Bone marrow (tissue), 2 donors: Measurements from ENCODE around the gene RNF223.
A peak's percentile ranks its signal among the peaks of the same experiment; 100 is the strongest.
"Not testable (repeated sequence)": the region's sequence is repeated elsewhere in the genome, so short reads cannot be mapped to it uniquely, and the experiment has no call there.

Source experiments
- DNase-seq, 2 donors: peaks; one replicate each; lab custom pipeline; 2025; lab: John Stamatoyannopoulos, UW

RNF223 gene

DNA sequence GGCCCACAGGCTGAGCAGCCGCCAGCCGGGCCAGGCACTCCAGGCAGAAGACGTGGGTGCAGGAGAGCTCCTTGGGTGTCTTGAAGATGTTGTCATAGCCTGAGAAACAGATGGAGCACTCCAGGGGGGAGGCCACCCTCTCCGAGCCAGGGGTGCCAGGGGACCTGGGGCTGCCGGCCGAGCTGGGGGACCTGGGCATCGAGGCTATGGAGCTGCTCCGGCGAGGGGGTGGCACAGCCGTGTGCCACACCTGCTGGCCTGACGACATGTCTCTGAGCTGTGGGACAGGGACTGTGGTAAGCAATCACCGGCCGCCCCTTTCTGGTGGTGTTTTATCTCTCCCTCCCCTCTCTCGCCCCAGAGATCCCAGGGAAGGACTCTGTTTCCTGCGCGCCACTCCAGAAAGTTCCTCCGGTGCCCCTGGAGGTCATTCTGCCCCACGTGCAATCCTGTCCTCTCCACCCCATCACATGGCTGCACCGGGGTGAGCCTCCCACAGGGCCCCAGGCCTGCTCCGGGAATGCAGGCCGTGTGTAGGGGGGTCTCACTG lies 1.7 kb downstream of the RNF223 start:
- DNase-seq, result no peak

DNA sequence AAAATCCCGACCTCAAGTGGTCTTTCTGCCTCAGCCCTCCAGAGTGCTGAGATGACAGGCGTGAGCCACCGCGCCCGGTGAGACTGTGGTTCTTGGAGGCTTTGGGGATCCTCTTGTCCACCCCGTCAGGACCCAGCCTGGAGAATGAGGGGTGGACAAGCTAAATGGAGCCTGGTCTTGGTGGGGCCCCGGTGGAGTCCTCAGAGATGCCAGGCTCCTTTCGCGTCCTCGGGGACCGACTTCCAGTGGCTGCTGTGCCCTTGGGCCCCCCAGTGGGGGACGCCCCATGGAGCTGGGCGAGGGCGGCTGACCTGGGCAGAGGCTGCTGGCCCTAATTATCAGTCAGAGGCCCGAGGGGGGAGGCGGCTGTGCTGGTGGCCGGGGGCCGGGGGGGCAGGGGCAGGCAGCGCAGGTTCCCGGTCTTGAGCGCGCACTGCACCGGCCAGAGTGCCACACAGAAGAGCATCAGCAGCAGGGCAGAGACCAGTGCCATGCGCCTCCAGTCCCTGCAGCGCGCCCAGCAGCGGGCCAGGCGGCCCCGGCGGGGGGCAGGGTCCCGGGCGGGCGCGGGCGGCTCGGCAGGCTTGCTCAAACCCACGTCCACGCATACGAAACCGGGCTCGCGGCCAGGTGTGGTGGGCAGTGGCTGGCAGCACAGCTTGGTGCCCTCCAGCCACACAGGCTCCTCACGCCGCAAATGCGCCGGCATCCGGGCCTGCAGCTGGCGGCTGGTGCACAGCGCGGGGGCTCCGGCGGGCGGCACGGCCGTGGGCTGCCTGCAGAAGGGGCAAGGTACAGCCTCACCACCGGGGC lies 2.4 kb downstream of the RNF223 start:
- DNase-seq, result no peak

DNA sequence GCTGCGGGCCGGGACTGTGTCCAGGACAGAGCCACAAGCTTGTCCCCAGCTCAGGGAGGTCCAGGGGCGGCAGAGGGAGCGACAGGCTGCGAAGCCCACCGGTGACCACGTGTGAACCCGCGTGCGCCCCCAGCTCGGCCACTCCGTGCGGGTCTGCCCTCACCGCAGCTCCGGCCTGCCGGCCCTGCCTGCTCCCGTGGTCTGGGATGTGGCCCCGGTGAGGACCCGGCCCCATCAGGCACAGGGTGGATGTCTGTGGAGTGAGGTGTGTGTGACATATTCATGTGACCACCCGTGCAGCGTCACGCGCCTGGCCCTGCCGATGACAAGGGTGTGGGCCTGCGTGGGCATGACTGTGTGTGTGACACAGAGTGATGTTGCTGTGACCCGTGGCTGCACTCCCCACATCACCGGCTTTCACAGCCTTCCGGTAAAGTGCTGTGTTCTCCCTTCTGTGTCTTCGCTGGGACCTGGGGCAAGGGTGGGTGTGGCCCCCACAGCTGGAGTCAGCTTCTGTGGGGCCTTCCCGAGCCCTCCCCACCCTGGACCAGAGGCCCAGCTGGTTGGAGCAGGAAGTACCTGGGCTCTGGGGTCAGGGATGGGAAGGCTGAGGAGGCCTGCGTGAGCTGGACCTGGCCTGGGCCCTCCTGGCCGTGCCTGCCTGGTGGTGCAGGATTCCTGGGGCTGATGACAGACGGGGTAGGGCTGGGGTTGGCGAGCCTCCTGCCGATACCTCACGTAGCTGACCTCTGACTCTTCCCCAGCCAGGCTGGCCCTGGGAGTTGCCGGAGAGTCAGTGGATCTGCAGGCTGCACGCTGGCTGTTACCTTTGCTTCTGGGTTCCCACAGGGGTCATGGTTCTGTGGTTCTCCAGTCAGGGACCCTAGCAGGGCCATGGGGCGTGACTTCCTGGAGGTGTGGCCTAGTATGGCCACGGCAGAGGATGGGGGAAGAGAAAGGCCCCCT lies 4.1 kb downstream of the RNF223 start:
- peak in 1 of 2 donors; percentile 22 for DNase-seq

DNA sequence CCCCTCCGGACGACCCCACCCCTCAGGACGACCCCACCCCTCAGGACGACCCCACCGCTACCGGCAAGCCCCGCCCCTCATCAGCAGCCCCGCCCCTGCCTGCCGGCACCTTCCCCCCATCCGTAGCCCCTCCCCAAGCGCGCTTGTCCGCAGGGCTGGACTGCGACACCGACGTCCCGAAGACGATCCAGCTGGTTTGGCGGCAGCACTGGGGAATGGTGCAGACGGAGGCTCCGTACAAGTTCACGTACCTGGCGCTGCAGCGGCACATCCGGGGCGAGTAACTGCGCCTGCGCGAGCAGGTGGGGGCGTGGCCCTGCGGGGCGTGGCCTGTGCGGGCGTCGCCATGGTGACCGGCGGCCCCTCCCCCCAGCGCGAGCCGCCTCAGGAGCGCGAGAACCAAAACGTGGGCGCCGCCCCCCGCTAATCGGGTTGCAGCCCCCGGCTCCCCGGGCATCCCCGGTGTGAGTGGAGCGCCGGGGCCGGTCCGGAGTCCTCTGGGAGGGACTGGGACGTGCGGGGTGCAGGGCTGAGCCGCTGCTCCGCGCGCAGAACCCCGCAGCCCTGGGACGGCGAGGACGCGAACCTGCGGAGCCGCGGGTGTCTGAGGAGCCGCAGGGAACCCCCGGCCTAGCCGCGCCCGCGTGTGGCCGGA lies 4.9 kb downstream of the RNF223 start:
- peak in 1 of 2 donors; percentile 53 for DNase-seq

DNA sequence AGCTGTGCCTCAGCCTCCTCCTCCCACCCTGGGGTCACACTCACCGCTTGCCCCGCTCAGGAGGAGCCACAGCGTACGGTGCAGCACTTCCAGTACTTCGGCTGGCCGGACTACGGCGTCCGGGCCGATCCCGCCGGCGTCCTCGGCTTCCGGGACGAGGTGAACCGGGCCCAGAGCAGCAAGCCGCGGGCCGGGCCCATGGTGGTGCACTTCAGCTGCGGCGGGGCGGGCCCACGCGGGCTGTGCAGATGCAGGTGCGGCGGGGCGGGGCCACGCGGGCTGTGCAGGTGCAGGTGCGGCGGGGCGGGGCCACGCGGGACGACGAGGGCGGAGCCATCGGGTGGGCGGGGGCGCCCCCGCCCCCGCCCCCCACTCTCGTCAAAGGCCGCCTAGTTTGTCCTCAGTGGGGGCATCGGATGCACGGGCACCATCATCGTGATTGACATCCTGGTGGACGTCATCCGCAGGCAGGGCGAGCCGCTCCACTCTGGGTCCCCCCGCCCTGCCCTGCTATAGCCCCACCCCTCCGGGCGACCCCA lies 5.5 kb downstream of the RNF223 start:
- no peak for DNase-seq

DNA sequence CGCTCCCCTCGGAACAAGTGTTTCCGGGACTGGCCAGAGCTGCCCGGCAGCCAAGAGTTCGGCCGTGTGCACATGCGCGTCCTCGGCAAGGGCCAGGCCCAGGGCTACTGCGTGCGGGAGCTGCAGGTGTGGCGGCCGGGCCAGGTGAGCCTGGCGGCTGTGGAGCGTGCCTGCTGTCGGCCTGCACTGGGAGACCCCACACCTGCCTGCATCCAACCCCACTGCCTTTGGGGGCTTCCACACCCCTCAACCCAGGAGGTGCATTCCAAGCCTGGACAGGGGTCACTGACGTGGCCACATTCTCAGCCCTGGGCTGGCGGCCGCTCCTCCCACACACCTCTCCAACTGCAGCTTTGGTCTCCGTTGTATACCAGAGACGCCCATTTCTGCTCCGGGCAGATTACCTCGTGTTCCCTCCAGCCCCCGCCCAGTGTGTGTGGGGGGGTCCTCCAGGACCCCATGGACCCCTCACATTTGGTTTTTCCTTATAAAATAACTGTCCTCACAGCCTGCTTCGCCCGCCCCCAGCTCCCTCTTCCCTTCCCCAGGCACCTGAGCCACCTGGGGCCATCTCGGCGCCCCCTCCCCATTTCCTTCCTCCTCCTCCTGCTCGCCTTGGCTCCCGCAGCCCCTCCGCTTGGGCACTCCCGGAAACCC lies 6.1 kb downstream of the RNF223 start:
- DNase-seq, result no peak

DNA sequence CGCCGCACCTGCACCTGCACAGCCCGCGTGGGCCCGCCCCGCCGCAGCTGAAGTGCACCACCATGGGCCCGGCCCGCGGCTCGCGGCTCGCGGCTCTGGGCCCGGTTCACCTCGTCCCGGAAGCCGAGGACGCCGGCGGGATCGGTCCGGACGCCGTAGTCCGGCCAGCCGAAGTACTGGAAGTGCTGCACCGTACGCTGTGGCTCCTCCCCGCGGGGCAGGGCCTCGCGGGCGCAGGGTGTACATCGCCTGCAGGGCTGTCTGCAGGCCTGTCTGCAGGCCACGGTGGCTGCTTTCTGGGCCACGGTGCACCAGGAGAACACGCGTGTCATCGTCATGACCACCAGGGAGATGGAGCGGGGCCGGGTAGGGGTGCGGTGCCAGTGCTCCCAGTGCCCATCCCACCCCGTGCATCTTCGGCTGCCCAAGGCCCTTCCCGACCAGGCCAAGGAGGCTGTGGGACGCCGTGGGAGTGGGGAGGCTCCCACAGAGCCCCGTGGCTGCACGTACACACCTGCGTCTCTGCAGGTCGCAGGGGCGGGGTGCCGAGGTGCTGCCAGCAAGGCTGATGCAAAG lies 6.7 kb downstream of the RNF223 start:
- DNase-seq, result no peak

DNA sequence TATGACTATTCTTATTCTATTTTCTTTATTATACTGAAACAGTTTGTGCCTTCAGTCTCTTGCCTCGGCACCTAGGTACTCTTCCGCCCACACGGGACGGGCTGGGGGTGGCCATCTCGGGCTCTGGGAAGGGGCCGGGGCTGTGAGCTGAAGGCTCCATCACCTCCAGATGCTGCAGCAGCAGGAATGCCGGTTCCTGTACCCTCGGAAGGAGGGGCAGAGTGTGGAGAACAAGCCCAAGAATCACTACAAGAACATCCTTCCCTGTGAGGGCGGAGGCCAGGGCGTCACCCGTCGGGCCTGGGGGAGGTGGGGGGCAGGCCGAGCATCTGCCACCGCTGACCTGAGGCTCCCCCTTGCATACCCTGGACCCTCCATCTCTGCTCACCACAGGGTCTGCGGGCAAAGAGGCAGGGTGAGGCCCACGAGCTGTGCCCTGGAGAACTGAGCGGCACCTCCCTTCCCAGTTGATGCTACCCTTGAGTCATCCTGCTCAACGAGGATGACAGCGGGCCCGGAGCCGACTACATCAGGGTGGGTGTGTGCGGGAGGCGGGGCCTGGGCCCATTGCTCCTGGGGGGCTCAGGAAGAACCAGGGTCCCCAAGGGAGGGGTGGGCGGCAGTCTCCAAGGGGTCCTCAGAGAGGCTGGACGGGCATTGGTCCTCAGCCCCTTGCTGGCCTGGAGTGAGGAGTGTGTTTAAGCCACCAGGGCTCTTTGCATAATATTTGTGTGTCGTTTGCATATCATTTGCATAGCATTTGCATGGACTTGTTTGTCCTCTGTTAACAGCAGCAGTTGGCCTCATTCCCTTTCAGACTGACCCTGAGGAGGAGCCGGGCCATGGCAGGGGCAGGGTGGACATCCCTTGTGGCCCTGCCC lies 7.5 kb downstream of the RNF223 start:
- DNase-seq, result peak in 1 of 2 donors; percentile 26

DNA sequence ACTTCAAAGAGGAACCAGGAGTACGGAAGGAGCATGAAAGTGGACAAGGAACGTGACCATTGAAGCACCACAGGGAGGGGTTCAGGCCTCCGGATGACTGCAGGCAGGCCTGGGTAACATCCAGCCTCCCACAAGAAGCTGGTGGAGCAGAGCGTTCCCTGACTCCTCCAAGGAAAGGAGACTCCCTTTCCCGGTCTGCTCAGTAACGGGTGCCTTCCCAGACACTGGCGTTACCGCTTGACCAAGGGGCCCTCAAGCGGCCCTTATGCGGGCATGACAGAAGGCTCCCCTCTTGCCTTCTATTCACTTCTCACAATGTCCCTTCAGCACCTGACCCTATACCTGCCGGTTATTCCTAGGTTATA lies 8.2 kb downstream of the RNF223 start:
- not testable (repeated sequence) for DNase-seq

DNA sequence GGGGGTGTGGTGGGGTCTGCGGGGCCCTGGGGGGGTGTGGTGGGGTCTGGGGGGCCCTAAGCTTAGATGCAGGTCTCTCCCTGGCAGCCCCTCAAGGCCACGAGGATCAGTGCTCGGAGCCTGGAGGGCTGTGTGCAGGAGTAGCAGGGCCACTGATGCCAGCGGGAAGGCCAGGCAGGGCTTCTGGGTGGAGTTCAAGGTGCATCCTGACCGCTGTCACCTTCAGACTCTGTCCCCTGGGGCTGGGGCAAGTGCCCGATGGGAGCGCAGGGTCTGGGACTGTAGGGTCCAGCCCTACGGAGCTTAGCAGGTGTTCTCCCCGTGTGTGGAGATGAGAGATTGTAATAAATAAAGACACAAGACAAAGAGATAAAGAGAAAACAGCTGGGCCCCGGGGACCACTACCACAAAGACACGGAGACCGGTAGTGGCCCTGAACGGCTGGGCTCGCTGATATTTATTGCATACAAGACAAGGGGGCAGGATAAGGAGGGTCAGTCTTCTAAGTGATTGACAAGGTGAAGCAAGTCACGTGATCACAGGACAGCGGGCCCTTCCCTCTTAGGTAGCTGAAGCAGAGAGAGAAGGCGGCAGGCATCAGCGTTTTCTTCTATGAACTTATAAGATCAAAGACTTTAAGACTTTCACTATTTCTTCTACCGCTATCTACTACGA lies 8.7 kb downstream of the RNF223 start:
- no peak for DNase-seq

DNA sequence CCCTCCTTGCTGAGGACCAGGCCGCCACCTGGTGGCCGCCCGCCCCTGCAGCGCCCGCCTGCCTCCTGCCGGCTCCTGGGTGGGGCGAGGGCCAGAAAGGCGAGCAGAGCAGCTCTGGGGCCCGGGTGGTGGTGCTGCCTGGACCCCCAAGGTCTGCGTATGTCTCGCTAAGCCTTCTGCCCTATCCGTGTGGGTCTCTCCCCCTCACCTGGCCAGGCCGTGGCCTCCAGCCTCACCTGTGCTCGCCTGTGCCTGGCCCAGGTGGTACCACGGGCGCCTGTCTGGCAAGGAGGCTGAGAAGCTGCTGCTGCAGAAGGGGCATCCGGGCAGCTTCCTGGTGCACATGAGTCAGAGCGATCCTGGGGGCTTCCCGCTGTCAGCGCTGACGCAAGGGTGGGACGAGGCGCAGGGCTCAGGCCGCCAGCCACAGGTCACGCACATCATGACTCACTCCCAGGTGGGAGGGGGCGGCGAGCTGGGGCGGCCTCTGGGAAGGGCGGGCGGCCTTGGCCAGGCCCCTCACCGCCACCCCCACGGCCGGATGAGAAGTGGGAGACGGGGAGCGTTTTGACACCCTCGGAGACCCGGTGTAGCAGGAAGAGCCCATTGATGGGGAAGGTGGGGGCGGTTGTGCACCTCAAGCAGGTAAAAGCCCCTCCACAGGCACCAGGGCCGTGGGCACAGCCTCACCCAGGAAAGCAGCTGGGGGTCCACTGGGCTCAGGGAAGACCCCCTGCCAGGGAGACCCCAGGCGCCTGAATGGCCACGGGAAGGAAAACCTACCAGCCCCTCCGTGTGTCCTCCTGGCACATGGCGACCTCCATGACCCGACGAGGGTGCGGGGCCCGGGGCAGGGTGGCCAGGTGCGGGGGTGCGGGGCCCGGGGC lies 9.9 kb downstream of the RNF223 start:
- DNase-seq, result peak; percentile 89 to 94

DNA sequence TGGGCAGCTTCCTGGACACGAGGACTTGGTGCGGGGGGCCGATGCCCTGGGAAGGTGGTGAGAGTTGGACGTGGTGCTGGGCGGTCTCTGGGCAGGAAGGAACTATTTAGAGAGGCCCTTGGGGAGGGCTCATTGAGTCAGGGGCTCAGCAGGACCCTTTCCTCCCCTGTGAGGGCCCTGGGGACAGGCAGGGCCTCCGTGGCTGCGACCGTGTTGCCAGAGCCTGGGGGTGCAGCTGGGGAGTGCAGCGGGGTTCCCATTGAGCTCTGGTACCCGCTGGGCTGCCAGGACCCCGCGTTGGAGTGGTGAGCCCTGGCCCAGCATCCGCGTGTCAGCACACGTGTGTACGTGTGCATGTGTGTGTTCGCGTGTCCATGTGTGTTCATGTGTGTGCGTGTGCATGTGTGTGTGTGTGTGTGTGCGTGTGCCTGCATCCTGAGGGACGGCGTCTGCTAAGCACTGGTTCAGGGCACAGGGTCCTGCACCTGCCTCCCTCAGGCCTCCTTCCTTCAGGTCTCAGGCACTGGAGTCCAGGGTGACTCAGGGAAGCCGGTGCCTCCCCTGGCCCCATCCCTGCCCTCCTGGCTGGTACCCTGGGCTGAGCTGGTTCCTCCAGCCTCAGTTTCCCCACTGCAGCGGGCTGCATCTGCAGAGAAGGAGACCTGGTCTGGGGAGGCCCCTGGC lies 10.7 kb downstream of the RNF223 start:
- no peak for DNase-seq

DNA sequence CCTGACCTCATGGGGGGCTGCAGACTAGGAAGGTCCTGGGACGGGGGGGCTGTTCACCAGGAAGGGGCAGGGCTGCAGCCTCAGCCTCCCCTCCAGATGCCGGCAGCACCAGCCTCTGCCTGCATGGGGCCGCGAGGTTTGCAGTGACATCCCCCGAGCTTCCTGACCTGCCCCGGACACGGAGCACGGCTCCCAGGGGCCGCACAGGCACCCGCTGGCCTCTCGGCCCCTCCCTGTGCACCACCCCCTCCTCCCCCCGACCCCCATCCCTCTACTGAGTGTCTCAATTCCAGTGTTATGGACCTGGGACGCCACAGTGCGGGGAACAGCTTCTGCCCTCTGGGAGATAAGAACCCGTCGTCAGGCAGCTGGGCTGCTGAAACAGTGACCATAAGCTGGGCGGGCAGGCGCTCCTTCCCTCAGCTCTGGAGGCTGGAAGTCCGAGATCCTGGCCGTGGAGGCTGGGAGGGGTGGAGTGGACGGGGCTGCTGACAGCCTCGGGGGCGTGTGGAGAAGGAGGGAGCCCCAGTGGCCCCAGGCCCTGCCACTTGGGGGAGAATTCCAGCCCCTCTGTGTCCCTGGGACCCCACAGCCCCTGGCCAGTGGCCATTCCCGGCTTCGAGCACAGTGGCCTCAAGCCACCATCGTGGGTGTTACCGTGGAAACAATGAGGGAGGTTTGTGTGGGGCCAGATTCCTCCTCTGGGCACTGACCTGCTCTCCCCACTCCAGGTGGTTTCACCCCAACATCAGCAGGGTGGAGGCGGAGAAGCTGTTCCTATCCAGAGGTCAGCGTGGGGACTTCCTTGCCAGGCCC lies 11.6 kb downstream of the RNF223 start:
- peak in 1 of 2 donors; percentile 19 for DNase-seq

DNA sequence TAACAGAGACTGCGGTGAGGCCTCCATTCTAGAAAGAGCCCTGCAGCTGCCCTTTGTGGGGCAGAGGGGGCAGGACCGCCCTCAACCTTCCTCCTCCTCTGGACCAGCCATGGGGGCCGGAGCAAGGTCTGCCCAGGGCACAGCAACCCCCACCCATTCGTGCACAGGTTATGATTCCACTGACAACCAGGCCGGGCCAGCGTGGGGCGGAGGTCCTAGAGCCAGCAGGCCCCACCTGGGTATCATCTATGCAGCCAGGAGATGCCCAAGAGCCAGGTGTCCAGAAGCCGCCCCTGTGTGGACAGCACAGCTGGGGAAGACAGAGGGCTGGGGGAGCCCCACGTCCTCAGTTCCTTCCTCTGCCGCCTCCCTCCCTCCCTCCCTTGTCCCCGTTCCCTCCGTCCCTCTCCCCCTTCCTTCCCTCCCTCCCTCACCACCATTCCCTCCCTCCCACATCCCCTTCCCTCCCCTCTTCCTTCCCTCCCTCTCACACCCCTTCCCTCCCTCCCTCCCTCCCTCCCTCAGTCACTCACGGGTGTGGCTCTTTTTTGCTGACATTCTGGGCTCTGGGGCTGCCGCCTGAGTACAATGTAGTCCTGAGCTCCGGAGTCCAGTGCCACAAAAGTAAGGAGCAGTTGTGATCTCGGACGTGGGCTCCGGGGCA lies 12.3 kb downstream of the RNF223 start:
- DNase-seq, result no peak

DNA sequence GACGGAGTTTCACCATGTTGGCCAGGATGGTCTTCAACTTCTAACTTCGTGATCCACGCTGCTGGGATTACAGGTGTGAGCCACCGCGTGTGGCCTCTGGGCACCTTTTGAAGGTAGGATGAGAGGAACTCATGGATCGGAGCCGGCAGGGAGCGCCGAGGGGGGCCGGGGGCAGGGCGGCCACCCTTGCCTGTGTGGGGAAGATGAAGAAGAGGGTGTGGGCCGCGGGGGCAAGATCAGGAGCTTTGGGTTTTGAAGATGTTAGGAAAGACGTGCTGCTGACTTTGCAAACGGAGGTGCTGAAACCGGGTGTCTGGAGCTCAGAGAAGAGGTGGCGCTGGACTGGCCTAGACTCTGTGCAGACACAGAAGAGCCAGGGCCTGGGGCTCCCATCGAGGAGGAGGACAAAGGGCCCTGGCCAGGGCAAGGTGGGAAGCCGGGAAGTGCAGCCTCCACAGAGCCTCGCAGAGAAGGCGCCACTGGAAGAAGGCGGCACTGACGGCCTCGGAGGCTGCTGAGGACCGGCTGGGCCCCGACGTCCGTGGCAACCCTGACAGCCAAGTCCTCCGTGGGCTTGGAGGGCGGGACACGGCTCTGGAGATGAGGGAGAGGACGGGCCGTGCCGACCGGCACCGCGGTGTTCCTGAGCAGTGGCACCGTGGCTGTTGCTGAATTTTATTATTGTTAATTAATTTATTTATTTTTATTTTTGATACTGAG lies 13.7 kb downstream of the RNF223 start:
- DNase-seq, result no peak
